ENCODE results near the gene SELENOF.

SELENOF gene

GRCh38 chr1:86913896-86914600 is at the start of gene SELENOF:
Gene SELENOF, minus strand, starts transcription at chr1:86914126. Its CDS starts 15 bp downstream, at chr1:86914111.
- peak; percentile 81 for DNase-seq

GRCh38 chr1:86960548-86960947 is 46.6 kb upstream of the SELENOF start:
- DNase-seq: no peak

GRCh38 chr1:86957221-86957620 is 43.3 kb upstream of the SELENOF start:
- DNase-seq: no peak

- no peak for DNase-seq
Measured at GRCh38 chr1:86956221-86956620, 42.3 kb upstream of the SELENOF start.

GRCh38 chr1:86955678-86956077 is 41.8 kb upstream of the SELENOF start:
- DNase-seq: no peak

- no peak for DNase-seq
Measured at GRCh38 chr1:86953167-86953566, 39.2 kb upstream of the SELENOF start.

GRCh38 chr1:86951430-86951829 is 37.5 kb upstream of the SELENOF start:
- DNase-seq: no peak

- no peak for DNase-seq
Measured at GRCh38 chr1:86950712-86951419, 36.9 kb upstream of the SELENOF start.

- DNase-seq: no peak
Measured at GRCh38 chr1:86948212-86948611, 34.3 kb upstream of the SELENOF start.

- DNase-seq: no peak
Measured at GRCh38 chr1:86942743-86943142, 28.8 kb upstream of the SELENOF start.

GRCh38 chr1:86942042-86942441 is 28.1 kb upstream of the SELENOF start:
- DNase-seq: no peak

- no peak for DNase-seq
Measured at GRCh38 chr1:86940599-86940998, 26.7 kb upstream of the SELENOF start.

GRCh38 chr1:86939406-86939805 is 25.5 kb upstream of the SELENOF start:
- DNase-seq: no peak

GRCh38 chr1:86938855-86939254 is 24.9 kb upstream of the SELENOF start:
- no peak for DNase-seq

- no peak for DNase-seq
Measured at GRCh38 chr1:86938450-86938849, 24.5 kb upstream of the SELENOF start.

GRCh38 chr1:86933562-86934377 is 19.8 kb upstream of the SELENOF start:
- no peak for DNase-seq

- no peak for DNase-seq
Measured at GRCh38 chr1:86933051-86933450, 19.1 kb upstream of the SELENOF start.

GRCh38 chr1:86928819-86929218 is 14.9 kb upstream of the SELENOF start:
- no peak for DNase-seq

GRCh38 chr1:86926883-86927282 is 13.0 kb upstream of the SELENOF start:
- no peak for DNase-seq

- DNase-seq: no peak
Measured at GRCh38 chr1:86925742-86926141, 11.8 kb upstream of the SELENOF start.

GRCh38 chr1:86924324-86924960 is 10.5 kb upstream of the SELENOF start:
- no peak for DNase-seq

- no peak for DNase-seq
Measured at GRCh38 chr1:86922445-86922844, 8.5 kb upstream of the SELENOF start.

- DNase-seq: no peak
Measured at GRCh38 chr1:86916752-86917151, 2.8 kb upstream of the SELENOF start.
